ENCODE data around the gene PLCB1. TPM values are rescaled to one million over a fixed set of nuclear protein-coding genes. Genes with fewer than 3 reads are reported as not detected.

Gene PLCB1
- total and polyA plus RNA-seq, 10 of the 15 experiments (the other 5 are each of a cell fraction or from before 2014, with no cell fraction given), result 0.05 to 5.3 (median 0.17) TPM; not detected in 1

GRCh38 chr20:8573686-8574085 is 441.6 kb downstream of the PLCB1 start:
- Histone ChIP-seq H2AFZ (ENCODE audit: control insufficient read depth, low read depth, low read length) (no peak overlapping the region), H3K4me1 (ENCODE audit: control insufficient read depth, insufficient read depth, low read length) (no peaks in the 10 kb centered on the region), H3K9ac (ENCODE audit: control insufficient read depth, insufficient read depth, low read length) (no peak overlapping the region), H4K20me1 (ENCODE audit: control insufficient read depth, insufficient read depth) (no peaks in the 10 kb centered on the region), H3K27me3 (replicated peaks in 1 of 2; ENCODE audit: control insufficient read depth in 2 of 2, insufficient read depth in 2 of 2, low read length in 1 of 2) (no peaks in the 10 kb centered on the region), H3K4me3 (no peak overlapping the region), H3K79me2 (ENCODE audit: control insufficient read depth, insufficient read depth, low read length) (no peaks in the 10 kb centered on the region), H3K27ac (ENCODE audit: control insufficient read depth, insufficient read depth) (no peak overlapping the region), H3K4me2 (ENCODE audit: control insufficient read depth, insufficient read depth) (no peak overlapping the region), H3K36me3 (ENCODE audit: control insufficient read depth in 2 of 2, insufficient read depth in 2 of 2, low read length in 1 of 2) (no peaks in the 10 kb centered on the region), H3K9me3 (replicated peaks; ENCODE audit: control insufficient read depth, insufficient read depth, low read length) (no peaks in the 10 kb centered on the region)
- BruUV-seq (replicated peaks), result no TSS peak
- ChIA-PET CTCF (interaction anchor here (0.6 to 1.3 kb wide), 2 partner anchors 15 to 550 kb away, joined by 3 read pairs; no protein-coding TSS in a partner anchor), SMC1A (ENCODE audit: uncharacterized antibody, unreplicated experiment) (no interaction called here), RAD21 (ENCODE audit: unreplicated experiment) (no interaction called here), POLR2A (no interaction called here)
- intact Hi-C loops (cut with micrococcal nuclease; ENCODE audit: unreplicated experiment), result no loop called here
- in situ Hi-C loops (cut with MboI), result loop anchor here (5.0 kb wide), 1 partner anchor 49 kb away; no protein-coding TSS in a partner anchor
- DNase-seq (ENCODE audit: low read depth, low spot score) (no peak), FAIRE-seq (no peak), ATAC-seq (no peak)
- TF ChIP-seq NRF1 (conservative IDR thresholded peaks at IDR 0.05; ENCODE audit: low read depth, low read length) (no peak), SIN3A (IDR thresholded peaks at IDR 0.05; ENCODE audit: low read depth, low read length) (no peak), JUND (IDR thresholded peaks at IDR 0.05; ENCODE audit: low read depth, low read length) (no peak), CEBPZ (IDR thresholded peaks at IDR 0.05; ENCODE audit: low read depth, low read length) (no peak), BMI1 (IDR thresholded peaks at IDR 0.05; ENCODE audit: borderline replicate concordance) (no peak), TCF7 (IDR thresholded peaks at IDR 0.05; ENCODE audit: borderline replicate concordance) (no peak), ETV6 (conservative IDR thresholded peaks at IDR 0.05 in 1 of 2, IDR thresholded peaks at IDR 0.05 in 1 of 2; ENCODE audit: borderline replicate concordance in 1 of 2, low read depth in 1 of 2) (no peak), EGR1 (IDR thresholded peaks at IDR 0.05; ENCODE audit: borderline replicate concordance in 1 of 2, low read depth in 2 of 2, low read length in 2 of 2) (no peak), RFX5 (IDR thresholded peaks at IDR 0.05; ENCODE audit: low read depth, low read length) (no peak), PBX3 (IDR thresholded peaks at IDR 0.05; ENCODE audit: insufficient replicate concordance, low read depth, low read length) (no peak), KDM1A (IDR thresholded peaks at IDR 0.05; ENCODE audit: borderline replicate concordance) (no peak), NKRF (conservative IDR thresholded peaks at IDR 0.05) (no peak), ASH2L (IDR thresholded peaks at IDR 0.05; ENCODE audit: borderline replicate concordance, low read depth) (no peak), SUZ12 (IDR thresholded peaks at IDR 0.05; ENCODE audit: unreplicated experiment) (no peak), CBX3 (IDR thresholded peaks at IDR 0.05; ENCODE audit: borderline replicate concordance, low read depth) (no peak)
